Gastrocnemius medialis (tissue), 4 donors: ENCODE measurements around the gene NRN1. TPM values are rescaled to one million over a fixed set of nuclear protein-coding genes. Genes with fewer than 3 reads are reported as not detected.

Experiments used
- ATAC-seq, 2 donors: fragments of 150-250 bp; one replicate each; pipeline ENCODE4 v1.9.1; 2016
- DNase-seq, 2 donors: peaks; one replicate each; pipeline ENCODE4 v3.0.0-alpha.2; 2019
- H3K27ac ChIP-seq, 4 donors: fragments of 200-600 bp; sonication (generic); 1 replicate in 1 of 4; 2 replicates in 3 of 4; pipeline ENCODE4 v1.5.1; 2016 to 2018; ENCODE audit warnings: mild to moderate bottlenecking in 2 of 4, moderate library complexity in 1 of 4
- H3K27me3 ChIP-seq, 3 donors: fragments of 200-600 bp; sonication (generic) in 2 of 3; 1 replicate in 1 of 3; 2 replicates in 2 of 3; pipeline versions ENCODE4 v1.5.1 to v1.6.0; 2016 to 2019; ENCODE audit warnings: mild to moderate bottlenecking in 1 of 3, moderate library complexity in 1 of 3
- H3K36me3 ChIP-seq, 2 donors: fragments of 200-600 bp; sonication (generic) in 1 of 2; one replicate each; pipeline ENCODE4 v1.5.1; 2017 to 2018
- H3K4me1 ChIP-seq, 2 donors: fragments of 200-600 bp; sonication (generic) in 1 of 2; one replicate each; pipeline ENCODE4 v1.5.1; 2016 to 2017; ENCODE audit warnings: mild to moderate bottlenecking in 2 of 2
- H3K4me3 ChIP-seq, 4 donors: fragments of 200-600 bp; sonication (generic) in 3 of 4; 1 replicate in 1 of 4; 2 replicates in 3 of 4; pipeline ENCODE4 v1.5.1; 2016 to 2019; ENCODE audit warnings: mild to moderate bottlenecking in 2 of 4
- H3K9me3 ChIP-seq, 3 donors: fragments of 200-600 bp; sonication (generic) in 2 of 3; 1 replicate in 1 of 3; 2 replicates in 2 of 3; pipeline ENCODE4 v1.5.1; 2016 to 2019
- CTCF ChIP-seq, 5 experiments: fragments of 450-650 bp in 3 of 5; fragments of 200-600 bp in 2 of 5; sonication (generic) in 2 of 5; IDR thresholded peaks in 4 of 5; conservative IDR thresholded peaks in 1 of 5; 1 replicate in 4 of 5; 2 replicates in 1 of 5; pipeline ENCODE4 v1.5.1; 2016 to 2019; ENCODE audit warnings: antibody characterized with exemption in 5 of 5, mild to moderate bottlenecking in 3 of 5, moderate library complexity in 3 of 5
- POLR2A ChIP-seq, 2 donors: fragments of 450-650 bp; IDR thresholded peaks; one replicate each; pipeline ENCODE4 v1.6.1; 2017; ENCODE audit warnings: antibody characterized with exemption in 2 of 2, mild to moderate bottlenecking in 2 of 2, moderate library complexity in 2 of 2
- in situ Hi-C, 4 donors: fragments of 200-750 bp; cut with MboI; loops; one replicate each; pipeline versions ENCODE4 v1.15.0 to v1.8.0; 2017; ENCODE audit warnings: low sequenced_read_pairs in 4 of 4
- intact Hi-C: fragments of 100-400 bp; cut with DNase I; formaldehyde crosslinking; loops from one replicate; pipeline ENCODE4 v1.15.1; 2023; ENCODE audit warnings: low total_unique reads
- total RNA-seq, 4 donors: library from RNA; depleted of rRNA; stranded (reverse); fragments of >200 nt; gene quantifications; one replicate each; pipeline versions ENCODE4 v1.1.0 to v1.2.3, GENCODE V29; 2016

The NRN1 gene
- total RNA-seq, 4 donors from 2014 or later = 6.4 to 9.9 (median 6.8) TPM

DNA sequence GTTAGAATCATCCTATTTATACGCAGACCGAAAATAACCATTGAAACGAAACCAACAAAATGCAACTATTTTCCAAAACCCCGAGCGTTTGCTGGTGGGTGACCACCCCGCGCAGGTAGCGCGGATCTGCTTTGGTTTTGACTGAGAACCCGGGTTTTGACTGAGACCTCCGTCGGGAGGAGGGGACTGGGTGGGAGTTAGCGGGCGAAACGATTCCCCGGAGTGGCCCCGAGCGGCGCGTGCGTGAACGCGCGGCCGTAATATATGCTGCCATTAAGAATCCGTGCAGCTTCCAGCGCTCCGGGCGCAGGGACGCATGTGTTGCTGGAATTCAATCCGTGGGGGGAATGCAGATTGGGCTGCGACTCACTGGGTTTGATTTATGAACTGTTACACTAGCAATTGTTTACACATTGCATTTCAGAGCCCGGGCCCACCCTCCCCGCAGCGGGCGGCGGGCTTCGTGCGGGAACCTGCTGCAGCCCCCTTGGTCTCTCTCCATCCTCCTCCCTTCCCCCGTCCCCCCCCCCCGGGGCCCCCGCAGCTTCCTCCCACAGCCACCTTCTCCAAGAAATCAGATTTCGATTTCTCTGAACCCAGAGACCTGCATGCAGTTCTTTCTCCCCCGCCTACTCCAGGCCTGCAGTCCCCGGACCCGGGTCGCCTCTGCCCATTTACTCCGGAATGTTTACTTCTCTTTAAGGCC lies 9.9 kb downstream of the NRN1 start:
- DNase-seq (no peak), ATAC-seq (no peak)
- H3K9me3 ChIP-seq = no peaks in the 10 kb centered on the region
- no peak for TF ChIP-seq CTCF (IDR thresholded peaks at IDR 0.05 in 4 of 5, conservative IDR thresholded peaks at IDR 0.05 in 1 of 5)
- no peak for TF ChIP-seq POLR2A (IDR thresholded peaks at IDR 0.05)
- intact Hi-C loops = no loop called here
- H3K36me3 ChIP-seq = no peaks in the 10 kb centered on the region
- peaks cover 82 to 97% (median 92%) of the 10 kb centered on the region in 3 donors for H3K27me3 ChIP-seq
- peak overlapping the region; percentile 61 to 76 (median 64) for H3K4me3 ChIP-seq
- H3K4me1 ChIP-seq = peaks cover 15 to 26% of the 10 kb centered on the region in 2 donors
- H3K27ac ChIP-seq = peak overlapping the region; percentile 45 to 74 (median 68)
- in situ Hi-C loops = loop anchor here in 1 of 4 donors (25.0 kb wide), 1 partner anchor 535 kb away; no protein-coding TSS in a partner anchor

- H3K27ac ChIP-seq = peak overlapping the region; percentile 38 to 74 (median 69)
- H3K4me3 ChIP-seq = peak overlapping the region; percentile 61 to 76 (median 64)
- H3K36me3 ChIP-seq = no peaks in the 10 kb centered on the region
- H3K9me3 ChIP-seq = no peaks in the 10 kb centered on the region
- DNase-seq = no peak
- peaks cover 76 to 89% (median 84%) of the 10 kb centered on the region in 3 donors for H3K27me3 ChIP-seq
- in situ Hi-C loops (loop anchor here in 1 of 4 donors (25.0 kb wide), 1 partner anchor 534 kb away; no protein-coding TSS in a partner anchor), intact Hi-C loops (no loop called here)
- H3K4me1 ChIP-seq = peaks cover 15 to 26% of the 10 kb centered on the region in 2 donors
- ATAC-seq = peak; percentile 54 to 72
- TF ChIP-seq POLR2A (IDR thresholded peaks at IDR 0.05) (peak; percentile 17 to 42), CTCF (IDR thresholded peaks at IDR 0.05 in 4 of 5, conservative IDR thresholded peaks at IDR 0.05 in 1 of 5) (peak in 3 of 5 experiments; percentile 15 to 41 (median 18))
Observed at GRCh38 chr6:5995949-5996713, 10.6 kb downstream of the NRN1 start.

GRCh38 chr6:5995658-5995948 lies 11.1 kb downstream of the NRN1 start:
- intact Hi-C loops = no loop called here
- no peak for DNase-seq
- TF ChIP-seq CTCF (IDR thresholded peaks at IDR 0.05 in 4 of 5, conservative IDR thresholded peaks at IDR 0.05 in 1 of 5) (no peak), POLR2A (IDR thresholded peaks at IDR 0.05) (no peak)
- peaks cover 76 to 84% (median 83%) of the 10 kb centered on the region in 3 donors for H3K27me3 ChIP-seq
- no peaks in the 10 kb centered on the region for H3K36me3 ChIP-seq
- in situ Hi-C loops = loop anchor here in 1 of 4 donors (25.0 kb wide), 1 partner anchor 533 kb away; no protein-coding TSS in a partner anchor
- peak overlapping the region; percentile 61 to 76 (median 64) for H3K4me3 ChIP-seq
- H3K9me3 ChIP-seq = no peaks in the 10 kb centered on the region
- peak overlapping the region; percentile 38 to 71 (median 65) for H3K27ac ChIP-seq
- ATAC-seq = no peak
- peaks cover 15 to 26% of the 10 kb centered on the region in 2 donors for H3K4me1 ChIP-seq

DNA sequence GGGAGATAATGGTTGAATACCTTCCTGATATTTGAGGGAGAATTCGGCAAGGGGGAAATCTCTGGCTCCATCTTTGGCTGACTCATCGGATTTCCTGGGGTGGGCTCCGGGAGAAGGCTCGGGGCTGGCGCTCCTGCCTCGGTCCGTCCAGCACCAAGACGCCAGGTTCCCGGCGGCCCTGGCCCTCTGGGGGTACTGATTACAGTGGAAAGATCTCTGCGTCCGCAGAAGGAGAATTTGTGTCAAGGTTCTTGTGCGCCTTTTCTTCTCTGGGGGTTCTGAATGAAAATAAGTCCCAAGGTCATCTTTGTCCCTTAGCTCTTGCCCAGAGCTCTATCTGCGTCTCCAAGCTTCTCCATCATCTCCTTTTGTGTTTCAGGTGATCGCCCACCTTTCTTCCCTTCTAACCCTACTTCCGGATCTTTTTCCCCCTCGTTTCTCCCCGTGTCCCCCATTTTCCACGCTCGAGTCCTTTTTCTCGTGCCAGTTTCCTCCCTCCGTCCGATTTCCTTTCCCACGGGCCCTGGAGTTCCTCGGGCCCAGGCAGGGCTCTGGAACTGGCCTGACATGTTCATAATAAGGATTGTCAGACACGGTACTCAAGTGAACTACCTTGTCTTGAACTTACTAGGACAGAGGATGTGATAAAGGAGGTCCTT lies 11.6 kb downstream of the NRN1 start:
- TF ChIP-seq CTCF (IDR thresholded peaks at IDR 0.05 in 4 of 5, conservative IDR thresholded peaks at IDR 0.05 in 1 of 5) (no peak), POLR2A (IDR thresholded peaks at IDR 0.05) (no peak)
- H3K27me3 ChIP-seq = peaks cover 73 to 80% (median 79%) of the 10 kb centered on the region in 3 donors
- peak overlapping the region in 3 of 4 donors; percentile 63 to 71 (median 67) for H3K27ac ChIP-seq
- H3K4me3 ChIP-seq = peak overlapping the region in 2 of 4 donors; percentile 63 to 76
- intact Hi-C loops (no loop called here), in situ Hi-C loops (loop anchor here in 1 of 4 donors (25.0 kb wide), 1 partner anchor 533 kb away; no protein-coding TSS in a partner anchor)
- H3K9me3 ChIP-seq = no peaks in the 10 kb centered on the region
- ATAC-seq (no peak), DNase-seq (no peak)
- H3K36me3 ChIP-seq = no peaks in the 10 kb centered on the region
- peaks cover 15 to 26% of the 10 kb centered on the region in 2 donors for H3K4me1 ChIP-seq
